T47D (cell line): Measurements from ENCODE around the gene PARD6G.
"Not testable (repeated sequence)": the region's sequence is repeated elsewhere in the genome, so short reads cannot be mapped to it uniquely, and the experiment has no call there.

Experiments
- DNase-seq, 2 experiments: peaks; one replicate each; pipeline versions ENCODE4 v3.0.0 to v3.0.0-alpha.2; 2011 to 2012; ENCODE audit warnings: low read depth in 1 of 2, low spot score in 1 of 2
- JUND ChIP-seq: IDR thresholded peaks from 2 replicates; pipeline ENCODE4 v1.6.1; 2012; ENCODE audit warnings: low read depth
- in situ Hi-C: cut with HindIII; loops from 2 replicates; pipeline ENCODE4 v1.10.0; 2016; ENCODE audit warnings: low sequenced_read_pairs, low pct_unique_long_range_greater_than_20kb

The PARD6G gene

GRCh38 chr18:80249217-80250093 is 2.1 kb upstream of the PARD6G start:
- DNase-seq, result peak; percentile 58 to 65
- no peak for TF ChIP-seq JUND

GRCh38 chr18:80246445-80247392 is 595 bp downstream of the PARD6G start:
- in situ Hi-C loops, result no loop called here
- TF ChIP-seq JUND, result no peak
- DNase-seq, result peak in 1 of 2 experiments; percentile 33

More at GRCh38 chr18:80249217-80250093, 2.1 kb upstream of the PARD6G start:
- in situ Hi-C loops, result no loop called here

- no peak for DNase-seq
- no peak for TF ChIP-seq JUND
- in situ Hi-C loops, result no loop called here
Observed at GRCh38 chr18:80245781-80246444, 1.4 kb downstream of the PARD6G start.

GRCh38 chr18:80244956-80245730 is 2.2 kb downstream of the PARD6G start:
- TF ChIP-seq JUND, result no peak
- DNase-seq, result no peak
- in situ Hi-C loops, result no loop called here

DNA sequence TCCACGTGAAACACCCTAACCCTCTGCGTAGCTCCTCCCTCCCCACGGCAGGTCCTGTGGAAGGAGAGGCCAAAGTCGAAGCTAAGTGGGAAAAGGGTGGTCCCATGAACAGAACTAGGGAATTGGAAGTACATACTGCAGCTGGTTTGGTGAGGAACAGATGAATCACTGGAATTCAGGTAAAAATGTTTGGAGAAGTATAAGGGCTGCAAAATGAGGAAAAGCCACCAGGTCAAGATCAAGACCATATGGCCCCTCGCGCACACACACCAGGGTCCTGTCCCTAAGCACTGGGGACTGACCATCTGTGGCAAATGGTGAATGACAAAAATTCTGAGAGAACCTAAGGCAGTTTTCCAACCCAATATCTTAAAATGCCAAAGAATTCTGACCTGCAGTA is 3.1 kb downstream of the PARD6G start:
- TF ChIP-seq JUND, result no peak
- DNase-seq, result no peak
- in situ Hi-C loops, result no loop called here

GRCh38 chr18:80243204-80243603 is 4.1 kb downstream of the PARD6G start:
- in situ Hi-C loops, result no loop called here
- TF ChIP-seq JUND, result no peak
- no peak for DNase-seq

DNA sequence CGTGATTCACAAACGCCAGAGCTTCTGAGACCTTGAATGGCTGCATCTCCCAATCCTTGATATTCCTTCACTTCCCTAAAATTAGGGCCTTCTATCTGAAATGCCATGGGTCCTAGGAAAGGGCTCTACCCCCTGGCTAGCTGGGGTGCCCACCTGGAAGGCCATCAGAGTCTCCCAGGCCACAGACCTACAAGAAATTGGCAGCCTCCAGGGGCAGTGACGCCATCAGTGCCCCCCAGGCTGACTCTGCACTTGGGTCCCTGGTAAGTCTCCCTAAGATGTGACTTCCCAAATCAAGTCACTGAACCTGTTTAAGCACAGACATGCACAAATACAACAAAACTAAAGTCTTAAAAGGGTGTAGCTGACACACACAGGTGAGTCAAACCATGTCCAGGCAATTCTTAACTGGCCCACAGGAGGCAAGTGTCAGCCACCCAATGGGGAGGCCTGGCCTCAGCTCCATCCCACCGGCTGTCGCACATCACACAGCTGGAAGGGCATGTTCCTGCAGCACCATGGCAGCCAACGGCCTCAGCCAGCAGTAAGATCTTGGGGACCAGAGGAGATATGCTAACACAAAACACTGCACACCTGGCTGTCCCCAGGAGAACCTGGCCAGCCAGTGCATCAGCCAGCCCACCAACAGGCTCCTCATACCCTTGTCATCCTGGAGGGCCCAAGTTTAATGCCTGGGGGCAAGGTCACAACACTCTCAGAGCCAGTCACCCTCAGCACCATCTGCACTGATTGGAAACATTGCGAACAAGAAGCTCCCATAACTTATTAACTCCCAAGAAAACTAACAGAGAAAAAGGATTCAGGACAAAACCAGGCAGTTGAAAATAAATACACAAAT is 5.2 kb downstream of the PARD6G start:
- in situ Hi-C loops, result no loop called here
- no peak for DNase-seq
- no peak for TF ChIP-seq JUND

DNA sequence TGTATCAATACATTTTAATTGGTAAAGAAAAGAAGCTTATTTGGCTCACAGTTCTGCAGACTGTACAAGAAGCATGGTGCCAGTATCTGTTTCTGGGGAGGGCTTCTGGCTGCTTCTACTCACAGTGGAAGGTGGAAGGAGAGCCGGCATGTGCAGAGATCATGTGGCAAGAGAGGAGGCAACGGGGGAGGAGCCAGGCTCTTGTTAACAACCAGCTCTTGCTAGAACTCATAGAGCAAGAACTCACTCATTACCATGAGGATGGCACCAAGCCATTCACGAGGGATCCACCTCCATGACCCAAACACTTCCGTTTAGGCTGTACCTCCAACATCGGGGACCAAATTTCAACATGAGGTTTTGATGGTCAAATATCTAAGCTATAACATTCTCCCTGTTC is 7.5 kb downstream of the PARD6G start:
- in situ Hi-C loops, result no loop called here
- no peak for DNase-seq
- TF ChIP-seq JUND, result no peak

DNA sequence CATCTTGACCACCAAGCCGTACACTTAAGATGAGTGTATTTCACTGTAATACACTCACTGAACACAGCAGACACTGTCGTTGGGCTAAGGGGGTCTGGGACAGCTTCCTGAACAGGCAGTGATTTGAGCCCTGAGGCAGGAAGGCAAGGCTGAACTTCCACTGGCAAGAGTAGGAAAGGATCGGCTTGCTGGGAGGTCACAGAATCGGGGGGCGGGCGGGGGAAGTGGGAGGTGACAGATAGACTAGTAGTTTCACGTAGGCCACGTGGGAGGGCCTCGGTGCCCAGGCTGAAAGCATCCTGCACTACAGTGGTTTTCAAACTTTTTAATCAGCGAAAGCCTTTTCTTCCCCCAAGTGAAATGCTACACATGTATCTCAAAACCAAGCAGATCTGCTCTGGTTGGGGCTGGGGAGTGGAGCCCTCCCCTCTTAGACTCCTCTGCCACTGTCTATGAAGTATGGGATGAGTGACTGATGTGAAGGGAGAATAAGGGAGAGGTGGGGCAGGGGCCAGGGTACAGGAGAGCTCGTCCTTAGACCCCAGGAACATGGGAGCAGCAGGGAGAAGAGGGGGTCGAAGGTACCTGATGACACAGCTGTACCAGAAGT is 8.6 kb downstream of the PARD6G start:
- in situ Hi-C loops, result no loop called here
- no peak for DNase-seq
- TF ChIP-seq JUND, result no peak

- in situ Hi-C loops, DNase-seq: not testable (repeated sequence)
Observed at GRCh38 chr18:80237519-80237918, 9.8 kb downstream of the PARD6G start.

DNA sequence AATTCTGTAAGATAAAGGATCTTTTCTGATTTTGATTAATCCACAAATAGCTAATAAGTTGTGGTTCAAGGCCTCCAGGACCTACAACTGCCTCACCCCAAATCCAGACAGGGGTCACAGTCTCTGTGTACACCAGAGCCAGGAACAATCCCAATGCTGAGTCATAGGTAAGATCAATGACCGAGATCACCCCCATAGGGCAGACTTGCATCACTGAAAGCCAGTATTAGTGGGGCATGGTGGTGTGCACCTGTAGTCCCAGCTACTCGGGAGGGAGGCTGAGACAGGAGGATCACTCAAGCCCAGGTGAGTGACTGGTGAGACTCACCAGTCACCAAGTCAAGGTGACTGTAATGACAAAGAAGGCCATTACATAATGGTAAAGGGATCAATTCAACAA is 12.9 kb downstream of the PARD6G start:
- no peak for DNase-seq
- no peak for TF ChIP-seq JUND
- in situ Hi-C loops, result no loop called here
